Choroid plexus epithelial cell (primary cell): ENCODE measurements around the gene GRIN3B.

Source experiments
- DNase-seq: peaks from one replicate; pipeline ENCODE4 v3.0.0-alpha.2; 2010; ENCODE audit warnings: low read depth
- H3K4me3 ChIP-seq: 2 replicates; pipeline ENCODE4 v1.5.1; 2011; ENCODE audit warnings: low read depth, mild to moderate bottlenecking, control low read depth, low read length, moderate library complexity
- TF ChIP-seq, protein P1 (sequence below): conservative IDR thresholded peaks from 2 replicates; pipeline ENCODE4 v1.5.1; 2011; ENCODE audit warnings: low read depth, mild to moderate bottlenecking, control low read depth, inconsistent platforms, low read length, moderate library complexity

The GRIN3B gene, protein sequence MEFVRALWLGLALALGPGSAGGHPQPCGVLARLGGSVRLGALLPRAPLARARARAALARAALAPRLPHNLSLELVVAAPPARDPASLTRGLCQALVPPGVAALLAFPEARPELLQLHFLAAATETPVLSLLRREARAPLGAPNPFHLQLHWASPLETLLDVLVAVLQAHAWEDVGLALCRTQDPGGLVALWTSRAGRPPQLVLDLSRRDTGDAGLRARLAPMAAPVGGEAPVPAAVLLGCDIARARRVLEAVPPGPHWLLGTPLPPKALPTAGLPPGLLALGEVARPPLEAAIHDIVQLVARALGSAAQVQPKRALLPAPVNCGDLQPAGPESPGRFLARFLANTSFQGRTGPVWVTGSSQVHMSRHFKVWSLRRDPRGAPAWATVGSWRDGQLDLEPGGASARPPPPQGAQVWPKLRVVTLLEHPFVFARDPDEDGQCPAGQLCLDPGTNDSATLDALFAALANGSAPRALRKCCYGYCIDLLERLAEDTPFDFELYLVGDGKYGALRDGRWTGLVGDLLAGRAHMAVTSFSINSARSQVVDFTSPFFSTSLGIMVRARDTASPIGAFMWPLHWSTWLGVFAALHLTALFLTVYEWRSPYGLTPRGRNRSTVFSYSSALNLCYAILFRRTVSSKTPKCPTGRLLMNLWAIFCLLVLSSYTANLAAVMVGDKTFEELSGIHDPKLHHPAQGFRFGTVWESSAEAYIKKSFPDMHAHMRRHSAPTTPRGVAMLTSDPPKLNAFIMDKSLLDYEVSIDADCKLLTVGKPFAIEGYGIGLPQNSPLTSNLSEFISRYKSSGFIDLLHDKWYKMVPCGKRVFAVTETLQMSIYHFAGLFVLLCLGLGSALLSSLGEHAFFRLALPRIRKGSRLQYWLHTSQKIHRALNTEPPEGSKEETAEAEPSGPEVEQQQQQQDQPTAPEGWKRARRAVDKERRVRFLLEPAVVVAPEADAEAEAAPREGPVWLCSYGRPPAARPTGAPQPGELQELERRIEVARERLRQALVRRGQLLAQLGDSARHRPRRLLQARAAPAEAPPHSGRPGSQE

DNA sequence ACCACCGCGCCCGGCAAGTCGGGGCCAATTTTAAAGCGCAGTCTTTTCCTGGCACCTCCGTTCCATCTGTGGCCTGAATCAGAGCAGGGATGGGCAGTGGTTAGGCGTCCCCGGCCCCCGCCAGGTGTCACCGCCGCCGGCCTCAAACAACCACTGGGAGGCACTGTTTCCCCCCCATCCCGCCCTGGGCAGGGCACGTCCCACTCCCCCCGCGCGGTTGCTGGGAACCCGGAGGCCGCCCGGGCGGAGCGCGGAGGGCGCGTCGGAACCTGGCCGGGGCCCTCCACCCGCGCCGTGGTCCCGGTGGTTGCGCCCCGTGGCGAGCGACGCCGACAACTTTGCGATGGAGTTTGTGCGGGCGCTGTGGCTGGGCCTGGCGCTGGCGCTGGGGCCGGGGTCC lies at the start of gene GRIN3B:
Gene GRIN3B, plus strand, starts transcription at position 325 of the 400 bp plus-strand sequence. Its CDS starts 19 bp downstream, at position 344.
- TF ChIP-seq, protein P1, sequence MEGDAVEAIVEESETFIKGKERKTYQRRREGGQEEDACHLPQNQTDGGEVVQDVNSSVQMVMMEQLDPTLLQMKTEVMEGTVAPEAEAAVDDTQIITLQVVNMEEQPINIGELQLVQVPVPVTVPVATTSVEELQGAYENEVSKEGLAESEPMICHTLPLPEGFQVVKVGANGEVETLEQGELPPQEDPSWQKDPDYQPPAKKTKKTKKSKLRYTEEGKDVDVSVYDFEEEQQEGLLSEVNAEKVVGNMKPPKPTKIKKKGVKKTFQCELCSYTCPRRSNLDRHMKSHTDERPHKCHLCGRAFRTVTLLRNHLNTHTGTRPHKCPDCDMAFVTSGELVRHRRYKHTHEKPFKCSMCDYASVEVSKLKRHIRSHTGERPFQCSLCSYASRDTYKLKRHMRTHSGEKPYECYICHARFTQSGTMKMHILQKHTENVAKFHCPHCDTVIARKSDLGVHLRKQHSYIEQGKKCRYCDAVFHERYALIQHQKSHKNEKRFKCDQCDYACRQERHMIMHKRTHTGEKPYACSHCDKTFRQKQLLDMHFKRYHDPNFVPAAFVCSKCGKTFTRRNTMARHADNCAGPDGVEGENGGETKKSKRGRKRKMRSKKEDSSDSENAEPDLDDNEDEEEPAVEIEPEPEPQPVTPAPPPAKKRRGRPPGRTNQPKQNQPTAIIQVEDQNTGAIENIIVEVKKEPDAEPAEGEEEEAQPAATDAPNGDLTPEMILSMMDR = peak; percentile 48
- peak within 1 kb of the TSS; percentile 5 for H3K4me3 ChIP-seq
- DNase-seq = peak; percentile 24

DNA sequence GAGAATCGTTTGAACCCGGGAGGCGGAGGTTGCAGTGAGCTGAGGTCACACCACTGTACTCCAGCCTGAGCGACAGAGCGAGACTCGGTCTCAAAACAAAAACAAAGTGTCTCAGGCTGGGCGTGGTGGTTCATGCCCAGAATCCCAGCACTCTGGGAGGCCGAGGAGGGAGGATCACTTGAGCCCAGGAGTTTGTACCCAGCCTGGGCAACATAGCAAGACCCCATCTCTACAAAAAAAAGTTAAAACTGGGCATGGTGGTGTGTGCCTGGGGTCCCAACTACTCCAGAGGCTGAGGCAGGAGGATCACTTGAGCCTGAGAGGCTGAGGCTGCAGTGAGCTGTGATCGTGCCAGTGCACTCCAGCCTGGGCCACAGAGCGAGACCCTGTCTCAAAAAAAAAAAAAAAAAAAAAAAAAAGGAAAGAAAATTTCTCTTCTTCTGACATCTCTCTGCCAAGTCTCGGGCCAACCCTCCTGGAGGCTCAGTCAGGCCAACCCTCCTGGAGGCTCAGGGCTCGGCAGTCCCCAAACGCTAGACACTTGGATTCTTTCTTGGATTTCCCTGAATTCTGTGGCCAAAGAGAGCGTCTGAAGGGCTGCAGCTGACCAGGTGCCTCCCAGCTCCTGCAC lies 48.1 kb upstream of the GRIN3B start:
- no peak overlapping the region for H3K4me3 ChIP-seq
- no peak for DNase-seq

DNA sequence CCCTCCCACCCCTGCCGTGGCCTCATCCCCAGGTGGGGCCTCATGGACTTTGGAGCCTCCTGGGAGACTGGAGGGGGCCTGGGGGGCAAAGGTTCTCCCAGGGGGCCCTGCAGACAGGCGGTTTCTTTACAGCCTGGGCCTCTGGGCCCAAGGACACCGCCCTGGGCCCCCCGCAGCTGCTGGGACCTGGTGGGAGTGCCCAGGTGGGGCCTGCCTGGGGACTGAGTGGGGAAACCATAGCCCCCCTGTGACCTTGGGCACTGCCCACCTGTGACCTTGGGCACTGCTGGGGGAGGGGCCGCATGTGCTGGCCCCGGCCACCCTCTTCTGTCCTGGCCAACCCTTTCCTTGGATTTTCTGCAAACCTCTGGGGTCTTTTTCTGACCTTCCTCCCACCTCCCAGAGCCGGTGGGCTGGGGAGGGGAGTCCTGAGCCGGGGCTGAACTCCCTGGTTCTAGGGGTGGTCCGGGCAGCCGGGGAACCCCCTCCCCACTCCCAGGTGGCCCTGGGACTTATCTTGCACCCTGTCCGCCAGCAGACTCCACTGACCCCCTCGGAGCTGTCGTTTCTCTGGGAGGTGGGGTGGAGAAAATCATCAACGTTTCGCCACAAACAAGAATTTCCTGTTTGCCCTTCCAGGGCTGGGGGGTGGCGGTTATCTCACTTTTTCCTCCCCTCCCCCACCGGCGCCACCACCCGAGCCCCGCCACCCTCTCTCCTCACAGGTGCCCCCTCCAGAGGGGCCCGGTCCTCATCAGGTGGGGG lies 47.4 kb upstream of the GRIN3B start:
- DNase-seq = peak; percentile 43
- TF ChIP-seq, protein P1 = no peak
- no peak overlapping the region for H3K4me3 ChIP-seq

More for the DNA sequence above, 48.1 kb upstream of the GRIN3B start:
- TF ChIP-seq, protein P1 = no peak

DNA sequence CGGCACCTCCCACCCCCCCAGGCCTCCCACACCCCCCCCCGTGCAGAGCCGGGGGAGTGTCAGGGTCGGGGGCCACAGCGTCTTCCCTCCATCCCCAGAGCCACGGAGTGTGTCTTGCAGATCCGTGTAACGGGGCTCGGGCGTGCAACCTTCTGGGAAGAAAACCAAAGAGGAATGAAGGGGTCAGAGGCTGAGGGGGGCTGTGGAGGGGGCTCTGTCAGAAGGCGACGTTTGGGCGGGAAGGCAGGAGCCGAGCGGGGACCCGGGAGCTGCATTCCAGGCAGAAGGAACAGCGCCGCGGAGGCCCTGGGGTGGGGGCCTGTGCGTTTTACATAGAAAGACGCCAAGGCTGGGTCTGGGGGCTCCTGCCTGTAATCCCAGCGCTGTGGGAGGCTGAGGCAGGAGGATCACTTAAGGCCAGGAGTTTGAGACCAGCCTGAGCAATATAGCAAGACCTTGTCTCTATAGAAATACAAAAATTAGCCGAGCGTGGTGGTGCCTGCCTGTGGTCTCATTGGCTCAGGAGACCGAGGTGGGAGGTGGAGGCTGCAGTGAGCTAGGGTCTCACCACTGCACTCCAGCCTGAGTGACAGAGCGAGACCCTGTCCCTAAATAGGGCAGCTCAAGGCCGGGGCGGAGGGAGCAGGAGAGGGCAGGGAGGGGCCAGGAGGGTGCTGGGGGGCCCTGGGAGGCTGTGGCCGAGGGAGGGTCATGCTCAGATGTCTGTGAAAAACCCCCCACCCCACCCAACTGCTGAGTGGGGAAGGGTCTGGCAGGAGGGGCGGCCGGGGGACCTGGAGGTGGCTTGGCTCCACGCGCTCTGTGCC lies 46.6 kb upstream of the GRIN3B start:
- TF ChIP-seq, protein P1 = no peak
- DNase-seq = no peak
- no peak overlapping the region for H3K4me3 ChIP-seq

DNA sequence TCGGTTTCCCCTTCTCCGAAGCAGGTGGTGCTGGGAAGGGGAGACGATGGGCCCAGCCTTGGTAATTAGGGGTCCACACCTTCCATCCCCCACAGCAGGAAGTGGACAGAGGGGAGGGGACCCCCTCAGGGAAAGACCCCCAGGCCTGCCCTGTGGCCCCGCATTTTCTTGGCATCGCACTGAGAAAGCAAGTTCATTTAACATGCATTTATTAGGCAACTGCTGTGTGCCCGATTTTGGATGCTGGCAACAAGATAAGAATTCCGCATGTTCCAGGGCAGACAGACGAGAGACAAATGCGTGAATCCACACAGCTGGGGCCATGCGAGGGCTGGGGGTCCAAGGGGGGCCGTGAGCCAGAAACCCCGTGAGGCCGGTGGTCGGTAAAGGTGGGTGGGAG lies 45.9 kb upstream of the GRIN3B start:
- DNase-seq = no peak
- H3K4me3 ChIP-seq = no peak overlapping the region
- TF ChIP-seq, protein P1 = no peak
